ENCODE results near the gene DSP. TPM values are rescaled to one million over a fixed set of nuclear protein-coding genes. Genes with fewer than 3 reads are reported as not detected.

The DSP gene
- total RNA-seq, 1 experiment from 2014 or later = 20.1 TPM

DNA sequence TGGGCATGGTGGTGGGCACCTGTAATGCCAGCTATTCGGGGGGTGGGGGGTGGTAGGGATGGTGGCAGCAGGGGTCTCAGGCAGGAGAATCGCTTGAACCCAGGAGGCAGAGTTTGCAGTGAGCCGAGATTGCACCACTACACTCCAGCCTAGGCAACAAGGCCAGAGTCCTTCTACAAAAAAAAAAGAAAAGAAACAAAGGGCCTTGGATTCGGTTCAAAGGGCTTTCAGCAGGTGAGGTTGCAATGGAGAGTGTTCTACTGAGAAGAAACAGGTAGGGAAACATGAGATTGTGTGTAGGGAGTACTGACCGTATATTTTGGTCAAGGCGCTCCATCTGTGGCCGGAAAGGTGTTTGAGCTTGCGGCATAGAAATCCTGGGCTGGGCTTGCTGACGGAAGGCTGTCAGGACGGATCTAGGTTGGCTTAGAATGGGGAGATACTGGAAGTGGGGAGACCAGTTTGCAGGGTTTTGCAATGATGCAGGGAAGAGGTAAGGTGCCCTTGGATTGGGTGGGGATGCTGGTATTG, 40.7 kb upstream of the DSP start:
- Histone ChIP-seq H3K9me3 (ENCODE audit: control insufficient read depth, insufficient read depth, low read depth, low read length) (no peaks in the 10 kb centered on the region), H3K27me3 (ENCODE audit: control insufficient read depth, insufficient read depth, low read length) (peaks cover 3% of the 10 kb centered on the region; the same call in 1 of the 2 replicates), H3K4me1 (ENCODE audit: control insufficient read depth, insufficient read depth, low read length) (peaks cover 4% of the 10 kb centered on the region; the same call in 1 of the 2 replicates), H3K36me3 (ENCODE audit: control insufficient read depth, insufficient read depth, low read length) (no peaks in the 10 kb centered on the region), H3K27ac (ENCODE audit: low read length) (no peak overlapping the region), H3K4me3 (ENCODE audit: low read depth in 2 of 2, low read length in 2 of 2) (no peak overlapping the region)
- no TSS peak for BruUV-seq (replicated peaks)
- in situ Hi-C loops (cut with HindIII; ENCODE audit: low pct_unique_long_range_greater_than_20kb, low sequenced_read_pairs) (no loop called here), intact Hi-C loops (cut with micrococcal nuclease; ENCODE audit: unreplicated experiment) (no loop called here)
- ChIA-PET POLR2A (interaction anchor here (0.7 kb wide), 1 partner anchor 84 kb away, joined by 3 read pairs; no protein-coding TSS in a partner anchor), CTCF (no interaction called here)
- no peak for TF ChIP-seq SIN3A (IDR thresholded peaks at IDR 0.05; ENCODE audit: borderline replicate concordance, insufficient read depth, low read depth, low read length)
- no peak for TF ChIP-seq REST (IDR thresholded peaks at IDR 0.05; ENCODE audit: insufficient read depth in 1 of 2, low read depth in 2 of 2, low read length in 1 of 2)
- TF ChIP-seq TCF7L2 (IDR thresholded peaks at IDR 0.05; ENCODE audit: low read depth, low read length) = no peak
- no peak for TF ChIP-seq POLR2AphosphoS5 (IDR thresholded peaks at IDR 0.05; ENCODE audit: low read depth, low read length)
- TF ChIP-seq, protein P1, sequence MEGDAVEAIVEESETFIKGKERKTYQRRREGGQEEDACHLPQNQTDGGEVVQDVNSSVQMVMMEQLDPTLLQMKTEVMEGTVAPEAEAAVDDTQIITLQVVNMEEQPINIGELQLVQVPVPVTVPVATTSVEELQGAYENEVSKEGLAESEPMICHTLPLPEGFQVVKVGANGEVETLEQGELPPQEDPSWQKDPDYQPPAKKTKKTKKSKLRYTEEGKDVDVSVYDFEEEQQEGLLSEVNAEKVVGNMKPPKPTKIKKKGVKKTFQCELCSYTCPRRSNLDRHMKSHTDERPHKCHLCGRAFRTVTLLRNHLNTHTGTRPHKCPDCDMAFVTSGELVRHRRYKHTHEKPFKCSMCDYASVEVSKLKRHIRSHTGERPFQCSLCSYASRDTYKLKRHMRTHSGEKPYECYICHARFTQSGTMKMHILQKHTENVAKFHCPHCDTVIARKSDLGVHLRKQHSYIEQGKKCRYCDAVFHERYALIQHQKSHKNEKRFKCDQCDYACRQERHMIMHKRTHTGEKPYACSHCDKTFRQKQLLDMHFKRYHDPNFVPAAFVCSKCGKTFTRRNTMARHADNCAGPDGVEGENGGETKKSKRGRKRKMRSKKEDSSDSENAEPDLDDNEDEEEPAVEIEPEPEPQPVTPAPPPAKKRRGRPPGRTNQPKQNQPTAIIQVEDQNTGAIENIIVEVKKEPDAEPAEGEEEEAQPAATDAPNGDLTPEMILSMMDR (IDR thresholded peaks at IDR 0.05) = no peak
- ATAC-seq (no peak), DNase-seq (ENCODE audit: low read depth, low spot score) (no peak)

GRCh38 chr6:7502743-7503142, 38.7 kb upstream of the DSP start:
- BruUV-seq (replicated peaks) = no TSS peak
- DNase-seq (ENCODE audit: low read depth, low spot score) = no peak
- ChIA-PET POLR2A (no interaction called here), CTCF (no interaction called here)
- no peak for ATAC-seq
- no peak for TF ChIP-seq REST (IDR thresholded peaks at IDR 0.05; ENCODE audit: insufficient read depth in 1 of 2, low read depth in 2 of 2, low read length in 1 of 2)
- TF ChIP-seq TCF7L2 (IDR thresholded peaks at IDR 0.05; ENCODE audit: low read depth, low read length) = no peak
- TF ChIP-seq SIN3A (IDR thresholded peaks at IDR 0.05; ENCODE audit: borderline replicate concordance, insufficient read depth, low read depth, low read length) = no peak
- TF ChIP-seq POLR2AphosphoS5 (IDR thresholded peaks at IDR 0.05; ENCODE audit: low read depth, low read length) = no peak
- TF ChIP-seq, protein P1 (IDR thresholded peaks at IDR 0.05) = no peak
- intact Hi-C loops (cut with micrococcal nuclease; ENCODE audit: unreplicated experiment) = no loop called here
- H3K4me1 ChIP-seq (ENCODE audit: control insufficient read depth, insufficient read depth, low read length) = peaks cover 4% of the 10 kb centered on the region; the same call in 1 of the 2 replicates
- in situ Hi-C loops (cut with HindIII; ENCODE audit: low pct_unique_long_range_greater_than_20kb, low sequenced_read_pairs) = no loop called here
- no peaks in the 10 kb centered on the region for H3K36me3 ChIP-seq (ENCODE audit: control insufficient read depth, insufficient read depth, low read length)
- no peaks in the 10 kb centered on the region for H3K27me3 ChIP-seq (ENCODE audit: control insufficient read depth, insufficient read depth, low read length)
- no peak overlapping the region for H3K27ac ChIP-seq (ENCODE audit: low read length)
- no peaks in the 10 kb centered on the region for H3K9me3 ChIP-seq (ENCODE audit: control insufficient read depth, insufficient read depth, low read depth, low read length)
- H3K4me3 ChIP-seq (ENCODE audit: low read depth in 2 of 2, low read length in 2 of 2) = no peak overlapping the region

All from Panc1 (cell line).